GM21737 (cell line): ENCODE results near the gene LHPP.
"Not testable (repeated sequence)": the region's sequence is repeated elsewhere in the genome, so short reads cannot be mapped to it uniquely, and the experiment has no call there.

ENCODE experiments used
- ATAC-seq: cut with Tn5 transposase; IDR thresholded peaks from one replicate; pipeline ENCODE4 v1.9.1; 2021; ENCODE audit warnings: mild to moderate bottlenecking, moderate library complexity; ENCODE audit not compliant: unreplicated experiment

Gene LHPP

DNA sequence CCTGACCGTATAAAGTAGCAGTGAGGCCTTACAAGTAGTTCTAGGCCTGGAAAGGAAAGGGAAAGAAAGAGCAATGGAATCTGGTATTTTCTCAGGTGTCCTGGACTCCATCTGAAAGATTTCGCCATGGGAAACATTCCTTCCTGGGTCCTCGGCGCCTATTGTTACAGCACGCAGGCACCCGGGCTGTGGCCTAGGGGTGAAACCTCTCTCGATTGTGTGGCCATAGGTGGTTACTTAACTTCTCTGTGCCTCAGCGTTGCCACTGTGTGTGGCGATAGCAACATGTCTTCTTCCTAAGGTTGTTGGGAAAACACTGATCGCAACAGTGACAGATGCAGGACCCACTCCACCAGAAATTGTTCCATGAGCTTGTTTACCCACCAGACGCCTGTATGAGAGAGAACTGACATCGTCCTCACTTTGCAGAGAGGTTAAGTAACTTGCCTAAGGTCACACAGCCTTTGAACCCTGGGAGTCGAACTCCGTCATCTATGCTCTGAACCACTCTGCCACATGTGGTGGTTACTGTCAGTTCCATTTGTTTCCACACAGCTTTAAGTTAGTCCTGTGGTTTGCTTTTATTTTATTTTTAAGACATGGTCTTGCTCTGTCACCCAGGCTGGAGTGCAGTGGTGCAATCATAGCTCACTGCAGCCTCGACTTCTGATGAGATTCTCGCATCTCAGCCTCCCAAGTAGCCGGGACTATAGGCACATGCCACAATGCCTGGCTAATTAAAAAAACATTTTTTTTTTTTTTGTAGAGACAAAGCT lies 73.4 kb downstream of the LHPP start:
- ATAC-seq, result no peak

DNA sequence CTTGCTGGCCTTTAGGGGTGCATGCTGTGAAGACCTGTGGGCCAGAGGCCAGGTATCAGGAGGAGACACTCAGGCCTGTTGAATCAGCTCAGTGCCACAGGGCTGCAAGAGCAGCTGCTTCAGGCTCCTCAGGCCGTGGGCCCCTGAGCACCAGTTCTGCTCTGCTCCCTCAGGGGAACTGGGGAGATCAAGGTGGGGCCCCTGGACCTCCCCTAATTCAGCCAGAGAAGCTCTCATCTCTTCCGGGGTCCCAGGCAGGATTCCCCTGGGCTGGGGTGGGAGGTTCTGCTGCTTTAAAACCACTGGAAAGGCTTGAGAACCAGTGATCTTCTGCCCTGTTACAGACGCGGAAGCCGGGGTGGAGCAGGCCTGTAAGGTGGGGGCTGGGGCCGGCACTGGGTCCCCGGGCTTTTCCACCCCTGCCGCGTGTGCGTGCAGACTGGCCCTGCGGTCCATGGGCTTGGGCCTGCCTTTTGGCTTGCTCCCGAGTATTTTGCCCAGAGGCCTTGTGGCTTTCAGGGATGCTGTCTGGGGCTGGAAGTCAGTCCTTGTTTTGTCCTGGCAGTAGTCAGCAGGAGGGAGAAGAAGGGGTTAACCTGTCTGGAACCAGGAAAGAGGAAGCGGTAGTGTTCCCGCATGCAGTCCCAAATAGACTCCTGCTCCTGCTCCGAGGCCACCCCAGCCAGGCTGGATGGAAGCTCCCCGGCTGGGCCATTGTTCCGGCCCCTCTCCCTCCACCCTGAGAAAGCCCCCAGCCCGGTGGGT lies 74.3 kb downstream of the LHPP start:
- ATAC-seq, result no peak

DNA sequence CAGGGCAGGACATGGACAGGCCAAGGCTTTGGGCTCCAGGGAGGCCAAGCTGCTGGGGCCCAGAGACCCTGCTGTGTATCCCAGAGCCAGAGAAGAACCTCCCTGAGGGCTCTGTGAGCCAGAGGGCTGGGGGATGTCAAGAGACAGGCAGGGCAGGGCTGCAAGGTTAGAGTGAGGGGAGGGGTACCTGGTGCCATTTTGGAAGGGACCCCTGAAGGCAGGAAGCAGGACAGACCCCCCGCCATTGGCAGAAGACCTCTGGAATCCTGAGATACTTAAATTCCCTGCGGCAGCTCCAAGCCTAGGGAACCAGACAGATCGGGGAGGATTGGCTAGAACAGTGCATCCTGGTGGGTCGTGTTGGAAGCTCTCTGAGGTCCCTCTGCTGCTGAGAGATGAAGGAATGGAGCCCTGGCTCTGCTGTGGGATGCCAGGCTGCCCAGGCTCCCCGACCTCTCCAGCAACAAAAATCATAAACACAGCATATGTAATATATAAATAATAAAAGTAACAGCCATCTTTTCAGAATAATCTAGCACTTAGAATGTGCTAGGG lies 75.0 kb downstream of the LHPP start:
- no peak for ATAC-seq

DNA sequence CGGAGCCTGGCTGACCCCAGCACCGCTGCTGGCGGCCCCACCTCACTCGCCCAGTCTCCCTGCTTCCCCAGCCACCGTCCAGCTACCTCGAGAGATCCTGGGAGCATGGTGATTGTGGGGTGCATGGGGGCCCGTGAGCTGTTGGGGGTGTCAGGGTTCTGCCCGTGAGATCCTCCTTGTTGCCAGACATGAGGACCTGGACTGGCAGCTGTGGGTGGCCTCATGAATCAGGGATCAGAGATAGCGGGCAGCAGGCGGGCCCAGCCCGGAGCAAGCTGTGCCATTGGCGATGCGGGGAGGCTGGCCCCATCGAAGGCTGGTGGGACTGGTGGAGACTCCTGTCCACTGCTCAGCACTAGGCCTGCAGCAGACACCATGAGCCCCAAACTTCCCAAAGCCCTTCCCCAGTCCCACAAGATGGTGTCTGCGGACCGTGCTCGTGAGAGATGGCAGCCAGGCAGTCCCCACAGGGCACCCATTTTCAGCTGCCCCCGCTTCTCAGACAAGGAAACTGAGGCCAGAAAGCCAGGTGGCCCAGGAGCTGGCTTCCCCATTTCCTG lies 75.6 kb downstream of the LHPP start:
- ATAC-seq, result no peak

DNA sequence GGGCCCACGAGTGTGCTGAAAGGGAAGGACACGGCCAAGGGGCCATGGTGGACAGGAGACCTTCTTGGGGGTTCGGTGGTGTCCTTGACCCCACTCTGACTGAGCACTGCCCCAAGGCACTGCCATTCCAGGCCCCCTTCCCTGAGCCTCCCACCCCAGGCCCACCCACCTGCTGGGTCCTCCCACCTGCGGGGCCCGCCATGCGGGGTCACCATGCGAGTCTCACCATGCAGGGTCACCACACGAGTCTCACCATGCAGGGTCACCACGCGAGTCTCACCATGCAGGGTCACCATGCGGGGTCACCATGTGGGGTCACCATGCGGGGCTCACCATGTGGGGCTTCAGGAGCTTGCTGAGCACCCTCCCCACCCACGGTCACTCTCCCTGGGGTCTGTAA lies 76.3 kb downstream of the LHPP start:
- no peak for ATAC-seq

DNA sequence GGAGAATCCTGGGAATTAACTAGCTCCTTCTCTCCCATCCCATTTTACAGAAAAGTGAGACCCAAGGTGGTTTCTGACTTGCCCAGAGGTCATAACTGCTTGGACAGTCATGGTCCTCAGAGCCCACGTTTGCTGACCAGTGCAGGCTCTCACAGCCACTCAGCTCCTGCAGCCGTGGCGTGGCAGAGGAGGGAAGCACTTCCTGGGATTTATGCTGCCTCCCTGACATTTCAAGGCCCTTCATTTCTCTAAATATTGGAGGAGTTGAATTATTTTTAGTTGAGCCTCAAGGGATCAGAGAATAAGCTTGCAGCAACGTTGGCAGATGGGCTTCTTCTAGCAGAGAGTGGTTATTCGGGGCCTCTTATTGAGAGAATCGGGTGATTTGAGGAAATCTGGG lies 77.1 kb downstream of the LHPP start:
- ATAC-seq, result no peak

DNA sequence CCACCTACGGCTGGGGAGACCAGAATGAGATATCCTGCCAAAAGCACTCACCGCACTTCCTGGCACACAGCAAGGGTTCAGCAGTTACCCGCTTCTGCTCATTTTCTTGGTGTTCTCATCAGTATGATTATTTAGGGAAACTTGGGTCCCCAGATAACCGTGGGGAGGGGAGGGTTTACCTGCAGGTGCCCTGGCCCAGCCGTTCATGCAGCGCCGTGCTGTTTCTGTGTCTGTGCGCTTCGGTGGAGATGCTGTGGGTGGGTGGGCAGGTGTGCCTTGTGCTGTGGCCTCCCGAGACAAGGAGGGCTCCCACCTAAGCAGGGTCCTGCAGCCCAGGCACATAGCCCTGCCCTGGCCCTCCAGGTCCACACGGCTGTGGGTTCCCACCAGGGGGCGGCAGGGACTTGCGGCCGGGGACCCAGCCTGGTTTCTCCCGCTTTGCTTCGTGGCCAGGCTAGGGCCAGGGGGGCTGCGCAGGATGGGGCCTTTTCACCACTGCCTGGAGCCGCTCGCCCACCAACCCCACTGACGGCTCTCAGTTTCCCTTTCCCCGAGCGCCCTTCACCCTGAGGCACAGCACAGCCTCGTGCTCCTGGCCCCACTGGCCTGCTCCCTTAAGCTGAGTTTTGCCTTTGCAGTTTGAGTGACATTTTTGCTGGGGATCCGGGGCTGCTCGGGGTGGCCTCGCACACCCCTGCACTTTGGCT lies 78.5 kb downstream of the LHPP start:
- ATAC-seq, result no peak

DNA sequence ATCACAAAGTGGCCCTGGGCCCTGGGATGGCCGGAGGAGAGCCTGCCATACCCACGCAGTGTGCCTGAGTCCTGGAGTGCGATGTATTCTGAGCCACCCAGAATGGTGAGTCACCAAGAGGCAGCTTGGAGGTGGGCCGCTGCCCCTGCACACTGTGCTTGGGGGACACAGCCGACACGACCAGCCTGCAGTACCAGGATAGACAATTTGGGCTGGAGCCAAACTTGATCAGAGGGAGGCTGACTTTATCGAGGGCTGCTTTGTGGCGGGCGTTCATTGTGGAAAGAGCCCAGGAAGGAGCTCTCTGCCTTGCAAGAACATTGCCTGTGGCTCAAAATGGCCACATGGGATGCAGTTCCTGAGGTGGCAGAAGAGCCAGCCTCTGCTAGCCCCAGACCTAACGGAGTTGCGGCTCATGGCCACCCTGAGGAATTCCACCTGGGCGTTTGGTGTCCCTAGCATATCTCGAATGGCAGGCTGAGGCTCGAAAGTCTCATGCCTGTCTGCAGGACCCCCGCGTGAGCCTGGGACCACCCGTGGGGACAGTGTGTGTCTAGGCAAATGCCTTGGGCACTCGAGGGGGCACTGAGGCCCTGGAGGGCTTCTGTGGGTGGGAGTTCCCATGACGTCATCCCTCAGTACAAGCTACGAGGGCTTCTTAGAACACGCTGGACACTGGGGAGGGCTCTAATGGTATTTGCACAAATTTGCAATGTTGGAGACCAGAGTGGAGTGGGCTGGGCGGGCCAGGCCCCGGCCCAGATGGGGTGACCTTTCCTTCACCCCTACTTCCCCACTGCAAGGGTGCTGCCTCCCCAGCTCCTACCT lies 79.7 kb downstream of the LHPP start:
- no peak for ATAC-seq

DNA sequence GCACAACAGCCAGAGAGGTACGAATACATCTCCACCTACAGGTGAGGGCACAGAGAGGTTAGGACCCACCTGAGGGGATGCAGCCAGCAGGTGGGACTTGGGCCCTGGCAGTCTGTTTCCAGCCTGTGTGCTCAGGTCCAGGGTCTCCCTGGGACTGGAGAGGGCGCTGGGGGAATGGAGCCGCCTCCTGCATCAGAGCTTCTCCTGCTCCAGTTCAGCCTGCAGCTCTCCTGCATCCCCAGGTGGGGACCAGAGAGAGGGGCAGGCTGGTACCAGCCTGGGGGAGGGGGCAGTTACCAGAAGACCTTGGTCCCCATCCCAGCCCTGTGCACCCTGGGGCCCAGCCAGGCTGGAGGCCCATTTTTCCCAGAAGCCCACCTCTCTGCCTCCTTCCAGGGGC lies 80.7 kb downstream of the LHPP start:
- no peak for ATAC-seq

DNA sequence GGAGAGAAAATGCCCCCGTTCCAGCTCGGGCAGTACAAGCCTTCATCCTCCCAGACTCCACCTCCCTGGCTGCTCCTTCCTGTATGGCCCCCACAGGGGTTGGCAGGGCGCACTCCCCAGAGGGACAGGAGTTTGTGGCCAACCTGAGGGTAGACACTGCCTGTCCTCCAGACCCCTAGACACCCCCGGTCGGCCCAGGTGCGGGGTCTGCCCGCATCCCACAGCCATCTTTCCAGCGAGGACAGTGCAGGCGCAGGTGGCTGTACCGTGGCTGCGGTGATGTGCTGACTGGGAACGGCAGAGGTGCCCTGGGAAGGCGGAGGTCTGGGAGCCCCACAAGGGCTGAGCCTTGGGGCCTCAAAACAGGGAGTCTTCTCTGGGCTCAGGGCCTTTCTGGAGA lies 81.5 kb downstream of the LHPP start:
- ATAC-seq, result no peak

DNA sequence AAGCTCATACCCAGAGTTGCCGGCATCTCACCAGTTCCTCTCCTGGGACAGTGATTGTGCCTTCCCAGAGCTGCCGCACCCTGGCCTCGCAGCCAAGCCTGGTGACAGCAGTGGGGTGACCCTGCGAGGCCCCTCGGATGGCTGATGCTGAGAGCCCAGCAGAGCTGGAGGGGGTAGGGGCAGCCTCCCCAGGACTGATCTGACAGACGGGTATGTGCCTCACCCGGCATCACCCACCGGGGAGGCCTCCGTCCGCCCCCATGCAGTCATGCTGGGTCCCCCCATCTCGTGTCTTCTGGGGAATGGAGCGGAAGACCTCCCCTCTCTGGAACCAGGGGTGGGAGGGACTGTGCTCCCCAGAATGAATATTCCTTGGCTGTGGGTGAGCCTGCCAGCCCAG lies 82.3 kb downstream of the LHPP start:
- ATAC-seq, result no peak

DNA sequence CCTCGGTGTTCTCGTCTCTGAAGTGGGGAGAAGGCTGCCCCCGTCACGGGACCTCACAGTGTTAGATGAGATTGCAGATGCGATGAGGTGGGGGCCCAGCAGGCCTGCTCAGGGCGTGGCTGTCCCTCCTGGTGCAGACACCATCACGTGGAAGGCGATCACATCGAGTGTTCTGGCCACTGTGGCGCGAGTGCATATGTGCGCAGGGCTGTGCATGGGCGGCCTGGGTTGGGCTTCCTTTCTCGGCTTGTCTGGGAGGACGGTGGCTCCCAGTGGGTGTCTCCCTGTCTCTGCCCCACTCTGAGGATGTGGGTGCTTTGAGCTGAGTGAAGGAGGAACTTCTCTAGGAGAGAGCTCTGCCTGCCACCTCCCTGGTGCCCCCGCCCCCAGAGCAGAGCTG lies 83.1 kb downstream of the LHPP start:
- ATAC-seq, result no peak

DNA sequence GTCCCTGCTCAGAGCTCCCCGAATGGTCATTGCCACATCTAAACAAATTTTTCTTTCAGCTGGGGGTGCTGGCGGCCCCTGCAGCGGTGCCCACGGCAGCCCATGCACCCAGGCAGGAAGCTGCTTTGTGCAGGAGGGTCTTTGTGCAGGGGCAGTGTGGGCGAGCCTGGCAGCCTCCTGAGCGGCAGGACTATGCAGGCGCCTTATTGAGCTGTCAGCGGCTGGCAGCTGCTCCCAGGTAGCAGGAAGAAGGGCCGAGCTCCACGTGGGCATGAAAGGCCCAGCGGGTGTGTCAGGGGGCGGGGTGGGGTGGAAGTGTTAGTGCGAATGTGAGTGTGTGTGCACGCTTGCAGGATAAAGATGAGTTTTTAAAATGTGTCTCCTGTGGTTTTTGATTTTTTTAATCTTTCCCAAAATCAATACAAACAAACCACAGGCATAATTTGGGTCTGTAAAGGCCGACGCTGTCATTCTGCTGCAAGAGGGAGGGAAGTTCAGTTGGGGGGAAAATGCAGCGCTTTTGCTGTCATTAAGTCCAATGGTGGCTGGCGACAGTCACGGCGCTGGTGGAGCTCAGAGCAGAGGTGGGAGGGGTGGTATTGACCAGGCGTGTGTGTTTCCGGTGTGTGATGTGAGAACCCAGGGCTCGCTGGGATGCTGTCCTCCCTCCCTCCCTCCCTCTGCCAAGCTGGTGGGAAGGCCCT lies 83.9 kb downstream of the LHPP start:
- ATAC-seq, result no peak

DNA sequence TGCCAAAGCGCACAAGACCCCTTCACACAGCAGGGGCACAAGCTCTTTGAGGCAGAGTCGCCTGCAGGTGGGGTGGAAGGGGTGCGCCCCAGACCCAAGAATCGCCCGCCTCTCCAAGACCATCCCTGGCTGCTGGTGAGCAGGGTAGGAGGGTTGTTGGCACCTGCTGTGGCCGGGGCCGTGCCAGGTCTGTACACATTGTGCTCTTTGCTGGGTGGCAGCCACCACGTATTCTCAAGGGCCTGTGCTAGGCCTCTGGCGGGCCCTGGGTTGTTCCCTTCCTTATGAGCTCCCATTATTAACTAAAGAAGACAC lies 84.4 kb downstream of the LHPP start:
- no peak for ATAC-seq

DNA sequence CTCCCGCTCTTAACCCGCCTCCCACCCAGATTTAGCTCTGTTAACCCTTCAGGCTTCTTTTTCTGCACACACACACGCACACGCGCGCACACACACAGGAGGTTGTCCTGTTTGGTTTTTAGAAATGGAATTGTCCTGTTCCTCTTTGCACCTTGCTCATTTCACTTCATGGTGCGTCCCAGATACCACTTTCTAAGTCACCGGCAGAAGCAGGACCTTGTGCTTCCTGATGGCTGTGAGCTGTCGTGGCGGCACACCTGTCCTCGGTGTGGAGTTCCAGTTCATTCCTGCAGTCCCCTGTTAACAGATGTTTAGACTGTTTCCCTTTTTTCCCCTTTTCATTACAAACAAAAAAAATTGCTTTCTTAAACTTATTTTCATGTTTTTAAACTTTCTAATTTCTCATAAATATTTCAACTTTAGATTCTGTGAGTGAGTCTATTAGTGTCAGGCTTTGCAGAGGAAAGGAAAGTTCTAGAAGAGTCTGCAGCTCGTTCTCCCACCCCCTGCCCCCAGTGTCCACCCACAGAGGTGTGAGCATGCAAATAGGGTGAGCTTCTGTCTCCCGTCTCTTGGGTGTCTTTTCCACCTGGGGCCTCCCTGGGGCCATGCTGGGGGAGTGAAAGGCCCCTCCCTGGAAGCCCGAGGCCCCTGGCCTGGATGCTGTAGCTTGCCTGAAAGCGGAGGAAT lies 85.5 kb downstream of the LHPP start:
- ATAC-seq, result no peak

DNA sequence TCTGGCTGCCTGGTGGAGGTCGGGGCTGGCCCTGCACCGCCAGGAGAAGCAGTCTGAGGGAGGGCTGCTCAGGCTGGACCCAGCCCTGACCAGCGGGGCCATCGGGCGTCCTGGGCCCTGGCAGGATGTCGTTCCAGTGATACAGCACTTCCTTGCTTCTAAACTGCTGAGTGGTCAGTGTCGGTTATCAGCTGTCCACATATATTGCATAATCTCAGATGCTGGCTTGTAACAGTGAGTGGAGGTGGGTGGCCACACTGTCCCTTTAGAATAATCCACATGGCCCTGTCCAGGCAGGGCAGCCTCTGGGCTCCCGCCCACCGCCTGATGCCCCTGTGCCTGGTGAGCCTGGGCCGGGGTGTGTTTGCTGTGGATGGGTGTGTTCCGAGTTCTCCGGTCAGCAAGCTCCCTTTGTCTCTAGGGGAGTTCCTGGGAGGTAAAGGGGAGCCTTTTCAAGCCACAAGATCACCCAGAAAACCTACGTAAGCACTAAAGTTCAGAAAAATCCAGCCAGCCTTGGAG lies 86.1 kb downstream of the LHPP start:
- no peak for ATAC-seq

DNA sequence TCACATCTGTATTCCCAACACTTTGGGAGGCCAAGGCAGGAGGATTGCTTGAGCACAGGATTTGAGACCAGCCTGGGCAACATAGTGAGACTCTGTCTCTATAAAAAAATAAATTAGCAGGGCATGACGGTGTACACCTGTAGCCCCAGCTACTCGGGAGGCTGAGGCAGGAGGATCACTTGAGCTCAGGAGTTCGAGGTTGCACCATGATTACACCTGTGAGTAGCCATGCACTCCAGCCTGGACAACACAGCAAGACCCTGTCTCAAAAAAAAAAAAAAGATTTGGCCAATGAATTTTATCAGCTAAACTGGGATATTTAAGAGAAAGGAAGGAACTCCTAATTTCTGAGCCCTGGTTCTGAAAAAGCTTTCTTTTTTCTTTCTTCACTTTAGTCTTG lies 87.5 kb downstream of the LHPP start:
- not testable (repeated sequence) for ATAC-seq

DNA sequence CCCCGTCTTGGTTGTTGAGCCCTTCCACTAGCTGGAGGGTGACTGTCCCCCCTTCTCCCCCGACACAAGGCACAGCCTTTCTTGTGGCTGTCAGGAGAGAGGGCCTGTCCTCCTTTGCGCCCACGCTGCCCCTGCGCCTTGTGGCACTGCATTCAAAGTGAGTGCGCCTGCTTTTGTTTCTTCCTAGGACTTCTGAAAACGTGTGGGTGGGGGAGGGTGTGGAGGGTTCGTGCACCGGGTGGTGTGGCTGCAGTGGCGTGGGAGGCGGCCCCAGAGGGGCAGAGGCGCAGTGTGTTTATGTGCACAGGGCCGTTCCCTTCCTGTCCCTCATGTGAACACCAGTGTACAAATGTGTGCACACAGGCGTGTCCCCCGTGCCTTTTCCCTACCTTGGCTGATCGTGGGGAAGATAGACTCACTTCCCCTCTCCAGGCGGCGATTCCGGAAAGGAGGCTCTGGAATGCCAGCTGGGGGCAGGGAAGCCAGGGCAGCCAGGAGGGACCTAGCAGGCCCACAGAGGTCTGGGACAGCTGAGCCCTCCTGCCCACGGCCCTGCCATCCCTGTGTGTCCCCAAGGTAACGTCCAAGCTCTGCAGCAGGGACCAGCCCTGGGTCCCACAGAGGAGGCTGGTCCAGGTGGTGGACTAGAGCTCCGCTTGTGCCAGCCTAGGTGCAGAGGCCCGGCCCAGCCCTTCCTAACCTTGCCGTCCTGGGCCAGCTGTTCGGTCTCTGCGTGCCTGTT lies 88.8 kb downstream of the LHPP start:
- ATAC-seq, result no peak
